H1 (cell line): Measurements from ENCODE around the gene CHCHD6.

Source experiments
- BRCA1 ChIP-seq: IDR thresholded peaks from 2 replicates; pipeline ENCODE4 v1.6.1; 2012; ENCODE audit warnings: low read depth, low read length, improper control_type of control experiment
- CBX5 ChIP-seq: fragments of 300-800, 300-1000 bp; sonication (generic); IDR thresholded peaks from 2 replicates; pipeline ENCODE4 v1.7.1; 2016; ENCODE audit warnings: antibody characterized with exemption, low read length, low read depth
- CTCF ChIP-seq, 3 experiments: IDR thresholded peaks; 1 replicate in 2 of 3; 2 replicates in 1 of 3; pipeline versions ENCODE4 v1.5.1 to v1.6.1; 2011; ENCODE audit warnings: low read length in 3 of 3, mild to moderate bottlenecking in 3 of 3, inconsistent platforms in 2 of 3, low read depth in 1 of 3, moderate library complexity in 1 of 3; ENCODE audit not compliant: insufficient read depth in 1 of 3; ENCODE audit errors: control extremely low read depth in 1 of 3
- EGR1 ChIP-seq: IDR thresholded peaks from 2 replicates; pipeline ENCODE4 v1.6.1; 2011; ENCODE audit warnings: low read depth, low read length, borderline replicate concordance
- EZH2 ChIP-seq: fragments of 200-600 bp; sonication (generic); IDR thresholded peaks from 2 replicates; pipeline ENCODE4 v1.7.1; 2012; ENCODE audit warnings: low read depth, mild to moderate bottlenecking, moderate library complexity, low read length, inconsistent platforms; ENCODE audit not compliant: severe bottlenecking
- GABPA ChIP-seq: IDR thresholded peaks from 2 replicates; pipeline ENCODE4 v1.6.1; 2011; ENCODE audit warnings: mild to moderate bottlenecking, low read length, moderate library complexity, borderline replicate concordance; ENCODE audit not compliant: insufficient read depth
- GTF2F1 ChIP-seq: IDR thresholded peaks from 2 replicates; pipeline ENCODE4 v1.6.1; 2012; ENCODE audit warnings: low read depth, low read length, improper control_type of control experiment, borderline replicate concordance
- MAX ChIP-seq: IDR thresholded peaks from 2 replicates; pipeline ENCODE4 v1.6.1; 2012; ENCODE audit warnings: inconsistent platforms
- PHF8 ChIP-seq: fragments of 200-600 bp; sonication (generic); conservative IDR thresholded peaks from 2 replicates; pipeline ENCODE4 v1.7.1; 2012; ENCODE audit warnings: low read depth, mild to moderate bottlenecking, inconsistent platforms, low read length, moderate library complexity
- POLR2A ChIP-seq, 2 experiments: IDR thresholded peaks; 1 replicate in 1 of 2; 2 replicates in 1 of 2; pipeline ENCODE4 v1.6.1; 2011; ENCODE audit warnings: low read depth in 2 of 2, low read length in 2 of 2, mild to moderate bottlenecking in 2 of 2; ENCODE audit errors: control extremely low read depth in 1 of 2
- POLR2AphosphoS5 ChIP-seq: IDR thresholded peaks from 2 replicates; pipeline ENCODE4 v1.6.1; 2011; ENCODE audit warnings: low read depth, low read length
- SIN3A ChIP-seq, 2 experiments: IDR thresholded peaks in 1 of 2; conservative IDR thresholded peaks in 1 of 2; 2 replicates each; pipeline ENCODE4 v1.6.1; 2011 to 2012; ENCODE audit warnings: low read length in 2 of 2, improper control_type of control experiment in 1 of 2, low read depth in 1 of 2, mild to moderate bottlenecking in 1 of 2
- SIRT6 ChIP-seq: IDR thresholded peaks from one replicate; pipeline ENCODE4 v1.7.1; 2012; ENCODE audit warnings: low read length, inconsistent platforms
- TAF1 ChIP-seq: IDR thresholded peaks from 2 replicates; pipeline ENCODE4 v1.6.1; 2011; ENCODE audit warnings: mild to moderate bottlenecking, low read depth, low read length

GRCh38 chr3:126661532-126662364 lies 42.3 kb upstream of the CHCHD6 start:
- no peak for TF ChIP-seq CBX5
- TF ChIP-seq EZH2, result no peak
- no peak for TF ChIP-seq EGR1
- TF ChIP-seq CTCF (IDR thresholded peaks at IDR 0.05; ENCODE audit: control extremely low read depth in 1 of 3, insufficient read depth in 1 of 3, low read depth in 1 of 3, low read length in 3 of 3), result no peak
- TF ChIP-seq BRCA1, result no peak
- no peak for TF ChIP-seq SIN3A (conservative IDR thresholded peaks at IDR 0.05 in 1 of 2, IDR thresholded peaks at IDR 0.05 in 1 of 2; ENCODE audit: low read depth in 1 of 2, low read length in 2 of 2)
- no peak for TF ChIP-seq MAX
- no peak for TF ChIP-seq GABPA
- TF ChIP-seq TAF1, result no peak
- TF ChIP-seq GTF2F1, result no peak
- no peak for TF ChIP-seq PHF8
- TF ChIP-seq SIRT6, result no peak
- TF ChIP-seq POLR2A (IDR thresholded peaks at IDR 0.05; ENCODE audit: control extremely low read depth in 1 of 2, low read depth in 2 of 2, low read length in 2 of 2), result no peak
- no peak for TF ChIP-seq POLR2AphosphoS5
